GM18507 (cell line): ENCODE measurements around the gene MCTP1.
"Not testable (repeated sequence)": the region's sequence is repeated elsewhere in the genome, so short reads cannot be mapped to it uniquely, and the experiment has no call there.

Experiments used
- DNase-seq: peaks from one replicate; pipeline ENCODE4 v3.0.0; 2011; ENCODE audit warnings: low read depth; ENCODE audit not compliant: insufficient read length; ENCODE audit errors: extremely low spot score
- FAIRE-seq: peaks from 2 replicates; lab custom pipeline; 2011; peaks lifted over from hg19 to GRCh38; lab: Jason Lieb, UNC

MCTP1 gene

DNA sequence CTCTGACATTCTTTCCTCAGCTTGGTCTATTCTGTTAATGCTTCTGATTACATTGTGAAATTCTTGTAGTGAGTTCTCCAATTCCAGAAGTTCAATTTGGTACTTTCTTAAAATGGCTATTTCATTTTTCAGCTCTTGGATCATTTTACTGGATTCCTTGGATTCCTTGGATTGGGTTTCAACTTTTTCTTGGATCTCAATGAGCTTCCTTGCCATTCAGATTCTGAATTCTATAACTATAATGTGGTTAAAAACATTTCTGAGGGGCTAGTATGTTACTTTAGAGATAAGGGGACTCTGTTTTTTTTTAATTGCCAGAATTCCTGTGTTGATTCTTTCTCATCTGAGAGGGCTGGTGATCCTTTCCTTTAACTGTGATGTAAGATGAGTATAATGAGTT lies 136.4 kb downstream of the MCTP1 start:
- FAIRE-seq: no peak
- no peak for DNase-seq

DNA sequence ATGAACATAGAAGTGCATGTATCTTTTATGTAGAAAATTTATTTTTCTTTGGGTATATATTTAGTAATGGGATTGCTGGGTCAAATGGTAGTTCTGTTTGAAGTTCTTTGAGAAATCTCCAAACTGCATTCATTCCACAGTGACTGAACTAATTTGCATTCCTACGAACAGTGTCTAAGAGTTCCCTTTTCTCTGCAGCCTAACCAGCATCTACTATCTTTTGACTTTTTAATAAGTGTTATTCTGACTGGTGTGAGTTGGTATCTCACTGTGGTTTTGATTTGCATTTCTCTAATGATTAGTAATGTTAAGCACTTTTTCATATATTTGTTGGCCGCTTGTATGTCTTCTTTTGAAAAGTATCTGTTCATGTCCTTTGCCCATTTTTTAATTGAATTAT lies 141.0 kb downstream of the MCTP1 start:
- not testable (repeated sequence) for DNase-seq, FAIRE-seq

DNA sequence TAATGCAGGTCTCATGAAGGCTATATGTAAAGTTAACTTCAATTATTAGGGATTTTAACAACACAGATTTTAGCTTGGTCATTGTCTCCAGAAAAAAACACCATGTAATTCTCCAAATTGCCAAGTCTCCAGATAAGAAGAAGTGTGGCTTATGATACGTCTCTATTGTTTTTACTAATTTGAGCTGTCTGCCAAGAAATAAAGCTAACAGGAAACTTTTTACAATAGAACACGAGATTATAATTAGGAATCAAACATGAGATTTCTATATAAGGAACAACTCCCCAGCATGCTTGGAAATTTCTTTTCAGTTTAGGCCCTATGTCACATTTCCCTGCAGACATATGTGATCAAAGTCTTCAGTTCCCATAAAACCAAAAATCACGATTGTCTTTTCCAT lies 142.7 kb downstream of the MCTP1 start:
- FAIRE-seq (no peak), DNase-seq (no peak)

DNA sequence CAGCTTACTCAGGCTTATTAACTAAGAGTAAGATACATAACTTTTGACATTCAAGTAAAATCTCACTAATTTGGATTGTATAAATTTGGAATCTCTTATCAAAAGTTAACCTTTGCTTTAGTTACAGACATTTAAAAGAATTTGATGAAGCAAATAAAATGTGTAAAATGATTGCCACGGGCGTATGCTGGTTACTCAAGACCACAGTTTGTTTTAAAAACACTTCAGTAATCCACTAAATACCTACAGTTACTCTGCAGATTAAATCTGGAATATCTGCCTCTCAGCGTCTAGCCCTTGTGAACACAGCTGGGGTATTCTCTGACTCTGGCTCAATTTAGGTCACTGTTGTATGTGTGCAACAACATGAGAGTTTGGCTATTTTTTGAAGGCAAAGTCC lies 143.8 kb downstream of the MCTP1 start:
- DNase-seq: no peak
- no peak for FAIRE-seq

DNA sequence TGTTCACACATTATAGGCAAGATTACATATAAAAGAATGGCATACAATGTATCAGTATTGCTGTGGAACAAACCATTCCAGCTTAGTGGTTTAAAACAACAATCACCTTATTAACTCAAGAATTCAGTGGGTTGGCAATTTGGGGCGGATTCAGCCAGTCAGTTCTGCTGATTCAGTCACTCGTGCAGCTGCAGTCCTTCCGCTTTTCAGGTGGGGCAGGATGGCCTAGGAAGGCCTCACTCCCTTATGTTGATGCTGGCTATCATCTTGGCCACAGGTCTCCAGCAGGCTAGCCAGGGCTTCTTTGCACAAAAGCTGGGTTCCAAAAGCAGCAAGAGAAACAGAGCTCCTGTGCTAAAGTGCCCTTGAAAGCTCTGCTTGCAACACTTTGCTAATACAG lies 150.6 kb downstream of the MCTP1 start:
- DNase-seq (no peak), FAIRE-seq (no peak)

DNA sequence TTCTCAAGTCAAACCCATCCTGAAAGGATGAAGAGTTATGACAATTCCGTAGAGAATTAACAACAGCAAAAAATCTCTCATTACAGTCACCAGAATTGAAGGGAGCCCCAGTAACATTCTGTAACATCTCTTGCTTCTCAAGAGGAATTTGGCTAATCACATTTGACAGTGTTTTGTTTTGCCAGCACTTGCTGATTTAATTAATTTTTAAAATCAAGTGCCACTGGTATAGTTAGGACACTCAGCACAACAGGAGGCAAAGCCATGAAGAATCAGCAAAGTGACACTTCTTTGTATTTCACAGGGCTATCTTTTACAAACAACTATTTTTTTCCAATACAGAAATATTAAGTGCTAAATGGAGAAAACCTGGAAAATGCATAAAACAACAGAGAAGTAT lies 152.8 kb downstream of the MCTP1 start:
- DNase-seq (no peak), FAIRE-seq (no peak)

DNA sequence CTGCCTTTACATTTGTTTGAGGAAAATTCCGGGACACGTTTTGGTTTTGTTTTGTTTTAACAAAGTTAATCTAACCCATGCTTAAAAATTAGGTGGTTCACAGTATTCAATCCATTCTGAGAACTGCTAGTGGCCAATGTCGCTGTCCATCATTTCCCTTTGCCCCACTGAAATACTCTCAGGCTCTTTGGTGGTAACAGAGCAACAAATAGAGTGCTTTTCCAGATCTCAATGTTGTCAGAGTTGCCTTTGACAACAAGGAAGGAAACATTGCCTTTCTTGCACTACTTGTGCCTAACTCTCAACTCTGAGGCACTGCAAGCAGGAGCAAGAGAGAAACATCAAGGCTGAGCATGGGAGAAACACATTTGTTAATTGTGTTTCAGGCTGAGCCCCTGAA lies 154.0 kb downstream of the MCTP1 start:
- DNase-seq: no peak
- no peak for FAIRE-seq

DNA sequence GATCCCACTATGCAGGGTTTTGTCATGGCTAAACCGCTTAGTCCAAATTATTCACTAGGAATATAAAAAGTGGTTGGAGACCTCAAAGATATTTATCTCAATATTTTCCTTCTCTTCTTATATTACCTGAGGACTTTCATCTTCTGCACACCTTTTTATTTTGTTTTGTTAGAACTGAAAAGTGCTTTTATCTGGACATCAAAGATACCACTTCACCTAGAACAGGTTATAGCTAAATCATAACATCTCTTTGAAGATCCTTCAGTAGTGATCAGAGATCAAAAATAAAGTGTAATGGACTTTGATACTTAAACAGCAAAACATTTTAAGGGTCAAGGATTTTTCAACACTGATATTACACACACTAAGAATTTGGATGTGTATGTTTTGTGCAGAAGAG lies 160.2 kb downstream of the MCTP1 start:
- FAIRE-seq: no peak
- no peak for DNase-seq

DNA sequence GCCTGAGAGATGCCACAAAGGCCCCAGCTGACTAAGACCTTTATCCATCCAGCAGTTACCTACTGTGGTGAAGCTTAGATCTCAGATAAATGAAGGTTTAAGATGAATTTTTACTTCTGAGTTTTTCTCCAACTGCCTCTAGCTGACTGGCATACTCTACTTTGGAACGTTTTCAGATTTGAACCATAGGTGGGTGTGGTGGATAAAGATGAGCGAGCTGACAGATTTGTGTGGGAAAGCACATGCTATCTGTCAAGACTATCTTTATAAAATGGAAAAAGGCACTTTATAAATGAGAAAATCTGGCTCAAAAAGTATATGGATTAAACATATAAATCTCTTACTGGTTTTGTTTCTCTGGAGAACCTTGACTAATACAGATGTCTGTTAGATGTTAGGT lies 160.8 kb downstream of the MCTP1 start:
- DNase-seq: no peak
- peak; percentile 49 for FAIRE-seq

DNA sequence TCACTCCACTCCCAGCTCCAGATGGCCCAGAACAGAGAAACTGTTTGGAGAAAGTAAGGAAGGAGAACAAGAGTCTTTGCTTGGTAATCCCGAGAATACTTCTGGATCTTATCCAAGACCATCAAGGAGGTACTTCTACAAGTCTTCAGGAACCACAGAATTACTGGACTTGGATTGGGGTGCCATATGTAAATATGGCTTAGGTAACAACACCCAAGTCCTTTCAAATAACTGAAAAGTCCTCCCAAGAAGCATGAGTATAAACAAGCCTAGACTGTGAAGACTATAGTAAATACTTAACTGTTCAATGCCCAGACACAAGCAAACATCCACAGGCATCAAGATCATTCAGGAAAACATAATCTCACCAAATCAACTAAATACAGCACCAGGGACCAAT lies 170.0 kb downstream of the MCTP1 start:
- DNase-seq (no peak), FAIRE-seq (no peak)

DNA sequence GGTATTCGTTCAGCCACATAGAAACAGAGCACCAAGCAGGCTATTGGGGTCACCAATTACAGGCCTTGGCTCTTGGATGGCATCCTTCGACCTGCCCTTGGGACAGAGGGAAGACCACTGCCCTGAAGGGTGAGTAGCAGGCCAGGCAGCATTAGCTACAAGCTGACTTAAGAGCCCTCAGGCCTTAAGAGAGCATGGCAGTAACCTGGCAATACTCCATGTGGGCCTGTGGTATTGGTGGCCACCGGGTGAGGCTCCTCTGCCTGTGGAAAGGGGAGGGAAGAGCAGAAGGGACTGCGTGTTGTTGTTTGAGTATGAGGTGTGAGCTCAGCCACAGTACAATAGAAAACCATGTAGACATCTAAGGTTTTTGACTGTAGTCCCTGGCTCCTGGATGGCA lies 170.6 kb downstream of the MCTP1 start:
- FAIRE-seq (no peak), DNase-seq (no peak)

DNA sequence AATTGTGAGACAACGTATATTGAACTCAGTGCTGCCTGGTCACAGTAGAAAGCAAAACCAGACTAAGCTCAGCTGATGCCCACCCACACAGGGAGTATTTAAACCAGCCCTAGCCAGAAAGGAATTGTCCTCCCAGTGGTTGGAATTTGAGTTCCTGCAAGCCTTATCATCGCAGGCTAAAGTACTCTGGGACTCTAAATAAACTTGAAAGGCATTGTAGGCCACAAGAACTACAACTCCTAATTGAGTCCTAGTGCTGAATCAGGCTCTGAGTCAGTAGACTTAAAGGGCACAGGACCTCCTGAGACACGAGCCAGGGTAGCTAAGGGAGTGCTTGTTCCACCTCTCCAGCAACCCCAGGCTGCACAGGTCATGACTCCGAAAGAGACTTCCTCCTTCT lies 171.4 kb downstream of the MCTP1 start:
- no peak for FAIRE-seq

DNA sequence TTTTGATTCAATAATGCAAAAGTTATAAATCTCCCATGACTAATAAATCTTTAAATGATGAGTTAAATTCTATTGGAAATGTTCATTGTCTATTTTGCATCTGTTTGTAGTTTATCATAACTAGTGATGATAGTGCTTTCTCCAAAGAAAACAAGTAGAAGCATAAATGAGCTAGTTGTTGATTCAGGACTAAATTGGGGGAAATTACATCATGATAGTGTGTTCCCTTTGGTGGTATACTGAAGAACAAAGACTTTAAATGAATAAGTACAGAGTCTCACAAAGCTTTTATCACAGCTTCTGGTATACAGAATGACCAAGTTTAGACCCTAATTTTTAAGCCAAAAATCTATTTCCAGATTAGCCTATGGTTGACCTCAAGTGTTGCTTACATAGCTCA lies 173.8 kb downstream of the MCTP1 start:
- FAIRE-seq: no peak
- DNase-seq: no peak

More for the DNA sequence above, 171.4 kb downstream of the MCTP1 start:
- DNase-seq: no peak

DNA sequence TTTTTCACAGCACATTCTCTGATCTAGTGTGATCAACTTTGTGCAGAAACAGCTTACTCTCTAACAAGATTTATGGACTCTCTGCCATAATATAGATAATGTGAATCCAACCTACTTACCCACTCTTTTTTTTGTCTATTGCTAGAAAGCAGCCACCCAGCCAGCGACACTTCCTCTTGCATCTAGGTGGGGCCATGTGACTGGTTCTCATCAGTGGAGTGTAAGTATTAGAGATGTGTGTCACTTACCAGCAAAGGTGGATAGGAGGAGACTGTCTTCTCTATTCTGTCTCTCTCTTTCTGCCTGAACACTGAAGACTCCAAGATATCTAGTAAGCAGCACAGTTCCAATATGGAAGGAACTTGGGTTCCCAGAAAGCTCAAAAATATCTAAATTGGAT lies 174.8 kb downstream of the MCTP1 start:
- FAIRE-seq: peak; percentile 67
- no peak for DNase-seq

DNA sequence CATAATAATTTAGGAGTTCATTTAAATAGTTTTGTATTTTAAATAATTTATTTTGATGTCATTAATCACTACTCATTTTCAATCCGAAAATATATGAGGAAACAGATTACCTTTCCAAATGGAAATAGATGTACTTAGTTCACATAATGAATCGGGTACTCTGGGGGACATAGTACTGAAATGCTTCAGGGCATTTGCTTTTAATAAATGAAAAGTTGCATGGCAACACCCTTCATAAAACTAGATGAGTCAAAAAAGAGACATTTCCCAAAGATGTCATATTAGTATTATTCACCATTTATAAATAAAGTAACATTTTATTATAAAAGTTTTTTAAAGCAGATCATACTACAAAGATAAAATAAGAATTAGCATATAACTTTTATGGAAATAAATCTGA lies 177.8 kb downstream of the MCTP1 start:
- DNase-seq: no peak

DNA sequence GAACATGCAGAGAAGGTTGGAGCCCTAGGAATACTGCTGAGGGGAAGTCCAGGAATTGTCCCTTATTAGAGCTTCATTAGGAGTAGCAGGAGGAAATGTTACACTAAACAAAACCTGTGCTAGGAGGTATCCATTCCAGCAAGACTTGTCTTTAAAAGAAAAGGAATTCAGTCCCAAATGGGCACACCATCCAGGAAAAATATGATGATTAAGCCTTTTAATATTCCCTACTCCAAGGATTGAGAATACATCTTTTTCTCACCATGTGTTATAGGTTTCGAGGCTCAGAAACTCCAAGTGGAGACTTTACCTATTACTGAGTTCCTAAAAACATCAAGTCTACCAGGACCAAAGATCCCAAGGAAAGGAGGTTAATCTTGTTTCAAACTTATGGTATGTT lies 179.3 kb downstream of the MCTP1 start:
- FAIRE-seq (no peak), DNase-seq (no peak)

More for the DNA sequence above, 177.8 kb downstream of the MCTP1 start:
- FAIRE-seq: no peak

DNA sequence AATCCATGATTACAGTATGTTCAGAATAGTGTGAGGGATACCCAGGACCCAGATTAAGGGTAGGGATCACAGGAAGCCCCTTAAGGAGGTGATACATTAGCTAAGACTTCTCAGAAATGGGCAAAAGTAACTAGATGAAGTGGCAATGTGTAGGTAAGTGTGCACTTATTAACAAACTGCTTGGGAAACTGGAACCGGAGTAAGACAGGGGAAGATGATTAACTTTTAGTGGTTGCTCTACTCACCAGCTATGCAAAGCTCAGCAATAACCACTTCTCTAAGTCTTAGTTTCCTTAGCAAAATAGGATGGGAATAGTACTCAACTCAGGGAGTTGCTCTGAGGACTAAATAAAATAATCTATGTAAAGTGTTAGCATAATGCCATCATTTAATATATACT lies 182.2 kb downstream of the MCTP1 start:
- DNase-seq: peak; percentile 44
- FAIRE-seq: peak; percentile 98

DNA sequence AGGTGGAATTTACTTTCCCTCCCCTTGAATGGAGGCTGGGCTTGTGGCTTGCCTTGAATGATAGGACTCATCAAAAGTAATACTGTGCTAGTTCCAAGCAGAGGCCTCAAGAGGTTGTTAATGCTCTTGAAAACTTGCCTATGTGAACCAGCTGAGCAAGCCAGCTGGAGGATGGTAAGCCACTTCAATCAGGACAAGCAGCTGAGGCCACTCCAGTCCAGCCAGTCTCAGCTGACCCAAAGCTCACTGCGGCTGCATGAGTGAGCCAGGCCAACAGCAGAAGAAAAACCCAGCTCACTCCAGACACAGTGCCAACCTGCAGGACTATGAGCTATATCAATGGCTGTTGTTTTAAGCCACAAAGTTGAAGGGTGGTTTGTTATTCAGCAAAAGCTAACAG lies 182.8 kb downstream of the MCTP1 start:
- no peak for DNase-seq
- FAIRE-seq: no peak

DNA sequence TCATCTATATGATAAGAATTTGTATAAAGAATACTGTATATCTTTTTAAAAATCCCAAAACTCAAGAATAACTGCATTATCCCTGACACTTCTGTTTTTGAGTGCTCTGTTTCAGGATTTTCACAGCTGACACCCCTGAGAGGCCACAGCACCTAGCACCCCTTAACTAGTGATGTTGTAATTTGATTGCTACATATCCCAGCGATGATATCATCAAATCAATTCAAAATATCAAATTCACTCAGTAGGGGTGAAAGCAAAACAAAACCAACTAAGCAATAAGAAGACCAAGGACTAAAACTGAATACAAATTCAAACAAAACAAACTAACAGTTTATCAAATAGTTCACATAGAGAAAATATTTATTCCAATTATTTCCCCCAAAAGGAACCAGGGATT lies 184.3 kb downstream of the MCTP1 start:
- FAIRE-seq (no peak), DNase-seq (no peak)

DNA sequence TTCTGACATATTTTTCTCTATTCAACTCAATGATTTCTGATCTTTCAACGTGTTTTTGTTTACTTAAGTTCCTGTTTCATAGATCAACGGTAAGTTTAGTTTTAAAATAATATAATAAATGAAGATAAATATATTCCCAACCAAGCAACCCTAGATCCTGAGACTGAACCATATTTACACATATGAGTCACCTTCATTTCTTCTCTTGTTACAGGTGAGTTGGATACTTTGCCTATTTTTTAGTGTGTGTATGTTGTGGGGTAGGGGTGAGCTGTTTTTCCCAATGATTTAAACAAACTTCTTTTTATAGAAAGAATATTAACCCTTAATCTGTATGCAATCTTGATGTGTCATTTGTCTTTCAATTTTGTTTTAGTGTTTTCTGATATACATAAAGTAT lies 186.9 kb downstream of the MCTP1 start:
- no peak for FAIRE-seq
- DNase-seq: no peak

DNA sequence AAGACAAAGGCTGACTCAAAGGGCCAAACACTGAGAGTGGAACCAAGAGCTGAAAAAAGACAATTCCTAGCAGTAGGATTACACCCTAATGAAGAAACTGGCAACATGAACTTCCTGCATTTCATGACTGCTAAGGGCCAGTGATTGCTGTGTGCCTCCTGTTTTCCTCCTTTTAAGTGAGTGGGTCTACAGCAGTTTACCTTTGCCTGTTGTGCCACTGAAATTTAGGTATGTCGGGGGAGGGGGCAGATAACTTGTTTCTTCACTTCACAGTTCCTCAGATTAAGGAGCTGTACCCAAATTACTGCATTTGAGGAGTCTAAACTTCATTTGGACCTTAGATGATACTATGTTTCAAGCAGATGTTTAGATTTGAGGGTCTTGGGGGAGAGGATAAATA lies 191.7 kb downstream of the MCTP1 start:
- FAIRE-seq (no peak), DNase-seq (no peak)

DNA sequence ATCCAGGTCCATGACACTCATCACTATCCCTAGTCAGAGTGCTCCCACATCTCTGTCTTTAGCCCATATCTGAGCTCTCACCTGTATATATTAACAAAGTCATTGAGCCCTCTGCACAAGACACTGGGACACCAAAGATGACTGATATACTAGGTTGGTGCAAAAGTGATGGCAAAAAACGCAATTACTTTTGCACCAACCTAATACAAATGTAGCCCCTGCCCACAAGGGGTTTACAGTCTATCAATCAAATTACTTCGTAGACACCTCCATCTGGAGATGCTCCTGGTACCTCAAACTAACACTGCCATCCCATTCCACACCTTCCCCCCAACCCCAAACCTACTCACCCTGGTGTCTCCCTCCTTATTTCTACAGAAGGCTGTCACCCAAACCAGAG lies 194.1 kb downstream of the MCTP1 start:
- FAIRE-seq: no peak
- DNase-seq: no peak
